Mesodermal cell (in vitro differentiated cells): Measurements from ENCODE around the gene CCDC28A.

Source experiments
- H3K27ac ChIP-seq: 2 replicates; pipeline ENCODE4 v1.7.0; 2013; ENCODE audit warnings: mild to moderate bottlenecking, low read depth, low read length, moderate library complexity; ENCODE audit not compliant: severe bottlenecking
- H3K36me3 ChIP-seq: 2 replicates; pipeline ENCODE4 v1.7.1; 2013; ENCODE audit warnings: mild to moderate bottlenecking, low read length, moderate library complexity; ENCODE audit not compliant: control insufficient read depth, insufficient read depth
- H3K4me1 ChIP-seq: one replicate; pipeline ENCODE4 v1.7.1; 2013; ENCODE audit warnings: mild to moderate bottlenecking, low read length; ENCODE audit not compliant: insufficient read depth, control insufficient read depth, poor library complexity, severe bottlenecking
- H3K4me3 ChIP-seq: 2 replicates; pipeline ENCODE4 v1.7.0; 2013; ENCODE audit warnings: low read length, control low read depth, mild to moderate bottlenecking; ENCODE audit not compliant: insufficient read depth, poor library complexity, severe bottlenecking; ENCODE audit errors: extremely low read depth
- H3K9me3 ChIP-seq: 2 replicates; pipeline ENCODE4 v1.7.1; 2013; ENCODE audit warnings: mild to moderate bottlenecking, low read length, moderate library complexity; ENCODE audit not compliant: control insufficient read depth
- WGBS, 2 experiments: methylation state at CpG; one replicate each; pipeline ENCODE4 v1.1.5; 2013; ENCODE audit warnings: missing lambda C conversion rate in 2 of 2; ENCODE audit not compliant: insufficient coverage in 2 of 2; 5-methylcytosine and 5-hydroxymethylcytosine counted together

The CCDC28A gene

GRCh38 chr6:138814179-138814834 lies 40.7 kb downstream of the CCDC28A start:
- Histone ChIP-seq H3K36me3 (no peaks in the 10 kb centered on the region), H3K27ac (no peak overlapping the region), H3K4me3 (no peak overlapping the region), H3K4me1 (peaks cover 14% of the 10 kb centered on the region), H3K9me3 (no peaks in the 10 kb centered on the region)
- no CpG with 5 or more reads among the region's 5 CpGs for WGBS, 2 experiments

- no peaks in the 10 kb centered on the region for H3K9me3 ChIP-seq
- H3K27ac ChIP-seq = no peak overlapping the region
- H3K36me3 ChIP-seq = no peaks in the 10 kb centered on the region
- WGBS, 2 experiments = 81 to 93% methylated on average over 5 of the region's 6 CpGs
- H3K4me1 ChIP-seq = peaks cover 14% of the 10 kb centered on the region
- no peak overlapping the region for H3K4me3 ChIP-seq
These were observed 41.7 kb downstream of the CCDC28A start for GRCh38 chr6:138815221-138815620.

DNA sequence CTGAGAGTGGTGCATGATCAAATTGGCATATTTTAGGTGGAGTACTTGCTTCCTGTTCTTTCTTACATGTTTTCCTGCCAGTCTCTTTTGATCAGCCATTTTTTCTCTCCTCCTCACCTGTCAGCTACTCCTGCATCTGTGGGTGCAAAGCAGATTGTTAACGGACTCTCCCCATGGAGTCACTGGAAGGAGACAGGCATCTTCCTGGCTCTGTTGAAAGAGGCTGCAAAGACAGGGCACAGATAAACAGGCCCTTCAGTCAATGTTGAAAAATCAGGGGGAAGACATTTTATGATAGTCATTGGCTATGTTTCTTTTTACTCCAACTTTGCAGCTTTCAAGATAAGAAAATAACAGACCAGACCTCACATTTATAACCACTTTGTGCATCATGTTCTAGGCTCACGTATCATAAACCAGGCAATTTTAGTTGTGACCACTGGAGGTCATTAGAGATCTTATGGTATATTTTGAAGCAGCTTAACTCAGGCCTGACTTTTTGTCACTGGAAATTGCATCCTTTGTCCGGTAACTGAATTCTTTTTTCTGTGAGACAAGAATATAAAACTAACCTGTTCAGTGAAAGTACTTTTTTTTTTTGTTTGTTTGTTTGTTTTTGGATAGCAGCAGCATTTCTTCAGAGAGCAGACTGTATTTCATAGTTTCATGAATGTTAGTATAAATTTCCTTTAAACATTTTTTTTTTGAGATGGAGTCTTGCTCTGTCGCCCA lies 42.4 kb downstream of the CCDC28A start:
- Histone ChIP-seq H3K36me3 (no peaks in the 10 kb centered on the region), H3K4me3 (no peak overlapping the region), H3K9me3 (no peaks in the 10 kb centered on the region), H3K4me1 (peaks cover 14% of the 10 kb centered on the region), H3K27ac (no peak overlapping the region)
- WGBS, 2 experiments = 57 to 64% methylated on average over 1 to 2 of the region's 4 CpGs

- Histone ChIP-seq H3K4me3 (no peak overlapping the region), H3K36me3 (no peaks in the 10 kb centered on the region), H3K4me1 (peaks cover 14% of the 10 kb centered on the region), H3K27ac (peak overlapping the region; percentile 81), H3K9me3 (no peaks in the 10 kb centered on the region)
- WGBS, 2 experiments = 57 to 77% methylated on average over 4 of the region's 4 CpGs
These were observed 44.2 kb downstream of the CCDC28A start for GRCh38 chr6:138817799-138818198.

- no peaks in the 10 kb centered on the region for H3K9me3 ChIP-seq
- peaks cover 14% of the 10 kb centered on the region for H3K4me1 ChIP-seq
- H3K4me3 ChIP-seq = no peak overlapping the region
- peak overlapping the region; percentile 81 for H3K27ac ChIP-seq
- no peaks in the 10 kb centered on the region for H3K36me3 ChIP-seq
- WGBS, 2 experiments = 91% methylated on average over 9 to 10 of the region's 10 CpGs
These were observed 45.1 kb downstream of the CCDC28A start for GRCh38 chr6:138818496-138819194.

- Histone ChIP-seq H3K4me1 (peaks cover 8% of the 10 kb centered on the region), H3K9me3 (no peaks in the 10 kb centered on the region), H3K27ac (no peak overlapping the region), H3K36me3 (no peaks in the 10 kb centered on the region), H3K4me3 (no peak overlapping the region)
- 91 to 98% methylated on average over 2 to 3 of the region's 4 CpGs for WGBS, 2 experiments
These were observed 48.0 kb downstream of the CCDC28A start for GRCh38 chr6:138821519-138821918.

DNA sequence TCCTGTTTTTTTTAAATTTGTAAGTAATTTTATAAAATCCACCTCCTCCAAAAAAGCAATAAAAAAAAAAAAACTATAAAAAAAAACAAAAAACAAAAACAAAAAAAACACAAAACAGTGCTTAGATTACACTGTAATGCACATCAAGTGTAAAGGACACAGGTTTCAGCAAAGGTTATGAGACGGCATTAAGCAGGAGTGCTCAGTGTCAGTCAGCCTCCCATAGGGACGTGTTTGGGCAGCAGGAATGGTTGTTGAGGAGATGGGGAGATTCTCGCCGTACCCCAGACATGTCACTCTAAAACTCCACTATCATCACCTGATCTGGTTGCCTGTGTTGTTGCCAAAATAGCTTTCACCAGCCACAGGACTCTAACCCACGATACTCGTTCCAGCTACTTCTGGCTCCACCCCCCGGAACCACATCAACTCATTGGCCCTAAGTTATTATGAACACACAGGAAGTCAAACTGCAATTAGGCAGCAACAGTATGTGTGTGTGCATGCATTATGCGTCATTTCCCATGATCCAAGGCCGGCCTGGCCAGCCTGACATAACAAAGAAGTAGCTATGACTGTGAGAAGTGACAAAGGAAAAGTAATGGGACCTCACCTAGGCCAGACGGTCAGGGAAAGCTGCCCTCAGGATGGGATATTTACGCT lies 51.0 kb downstream of the CCDC28A start:
- Histone ChIP-seq H3K9me3 (no peaks in the 10 kb centered on the region), H3K4me3 (no peak overlapping the region), H3K36me3 (no peaks in the 10 kb centered on the region), H3K27ac (no peak overlapping the region), H3K4me1 (no peaks in the 10 kb centered on the region)
- WGBS, 2 experiments = 82 to 87% methylated on average over 7 of the region's 11 CpGs

DNA sequence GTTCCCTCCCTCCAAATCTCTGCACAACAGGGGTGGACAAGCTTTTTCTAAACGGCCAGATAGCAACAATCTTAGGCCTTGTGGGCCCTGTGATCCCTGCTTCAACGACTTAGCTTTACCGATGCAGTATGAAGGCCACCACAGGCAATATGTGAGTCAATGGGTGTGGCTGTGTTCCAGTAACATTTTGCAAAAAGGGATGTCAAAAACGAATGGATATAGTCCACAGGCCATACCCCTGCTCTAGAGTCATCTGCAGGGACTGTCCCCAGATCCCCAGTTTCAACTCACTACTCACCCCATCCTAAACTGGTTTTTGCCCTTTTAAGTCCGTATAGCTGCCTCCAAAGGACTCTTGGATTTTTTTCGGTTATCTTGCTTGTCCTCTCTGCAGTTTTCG lies 56.7 kb downstream of the CCDC28A start:
- no peaks in the 10 kb centered on the region for H3K4me1 ChIP-seq
- H3K4me3 ChIP-seq = no peak overlapping the region
- WGBS, 2 experiments = 78 to 88% methylated on average over 7 of the region's 7 CpGs

DNA sequence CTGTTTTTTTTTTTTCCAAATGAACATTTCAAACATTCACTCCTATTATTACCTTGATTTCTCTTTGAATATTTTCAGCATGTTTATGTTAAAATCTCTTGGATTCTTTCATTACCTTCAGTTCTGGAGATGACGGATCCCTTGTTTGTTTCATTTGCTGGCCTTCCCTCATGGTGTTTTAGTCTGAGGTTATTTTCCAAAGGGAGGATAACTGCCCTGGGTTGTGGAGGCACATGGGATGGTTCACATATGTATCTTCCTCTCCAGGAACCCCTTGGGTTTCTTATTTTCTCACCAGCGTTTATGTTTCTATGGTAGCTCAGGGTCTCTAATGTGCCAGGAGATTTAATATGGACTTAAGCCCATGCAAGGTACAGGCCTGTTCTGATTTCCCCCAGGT lies 58.6 kb downstream of the CCDC28A start:
- WGBS, 2 experiments = 88% methylated on average over 1 of the region's 2 CpGs; no CpG with 5 or more reads in 1 of the 2 experiments
- Histone ChIP-seq H3K4me1 (no peaks in the 10 kb centered on the region), H3K36me3 (no peaks in the 10 kb centered on the region), H3K4me3 (no peak overlapping the region), H3K27ac (no peak overlapping the region), H3K9me3 (no peaks in the 10 kb centered on the region)

More for the DNA sequence above, 56.7 kb downstream of the CCDC28A start:
- H3K9me3 ChIP-seq = no peaks in the 10 kb centered on the region
- H3K36me3 ChIP-seq = no peaks in the 10 kb centered on the region
- no peak overlapping the region for H3K27ac ChIP-seq

- Histone ChIP-seq H3K4me1 (no peaks in the 10 kb centered on the region), H3K36me3 (no peaks in the 10 kb centered on the region), H3K27ac (no peak overlapping the region), H3K9me3 (no peaks in the 10 kb centered on the region), H3K4me3 (no peak overlapping the region)
- 85 to 97% methylated on average over 2 to 3 of the region's 4 CpGs for WGBS, 2 experiments
These were observed 60.4 kb downstream of the CCDC28A start for GRCh38 chr6:138833816-138834539.
